ENCODE data around the gene SLC2A3. TPM values are rescaled to one million over a fixed set of nuclear protein-coding genes. Genes with fewer than 3 reads are reported as not detected.
"Not testable (repeated sequence)": the region's sequence is repeated elsewhere in the genome, so short reads cannot be mapped to it uniquely, and the experiment has no call there.

Gene SLC2A3
- total RNA-seq, 1 experiment from 2014 or later = 0.72 TPM

DNA sequence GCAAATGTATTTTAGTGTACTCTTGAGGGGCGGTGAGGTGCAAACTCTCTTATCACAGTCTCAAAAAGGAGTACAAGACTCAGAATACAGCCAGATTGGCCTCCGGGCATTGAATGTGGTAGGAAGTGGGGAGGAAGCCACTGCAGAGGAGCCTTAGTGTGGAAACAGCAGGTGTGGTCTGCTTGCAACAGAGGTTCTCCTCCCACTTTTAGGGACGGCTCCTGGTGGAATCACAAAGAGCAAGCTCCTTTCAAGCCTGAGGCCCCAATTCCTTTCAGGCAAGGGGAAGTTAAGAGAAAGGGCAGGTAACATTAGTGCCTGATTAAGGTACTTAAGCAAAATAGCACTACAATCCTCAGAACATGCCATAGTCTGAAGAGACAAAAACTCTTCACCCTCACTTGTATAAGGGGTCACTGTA lies 23.7 kb upstream of the SLC2A3 start:
- DNase-seq = no peak
- H3K27me3 ChIP-seq = no peaks in the 10 kb centered on the region
- H3K9me3 ChIP-seq = no peaks in the 10 kb centered on the region
- no peaks in the 10 kb centered on the region for H3K36me3 ChIP-seq
- no peak overlapping the region for H3K4me3 ChIP-seq

DNA sequence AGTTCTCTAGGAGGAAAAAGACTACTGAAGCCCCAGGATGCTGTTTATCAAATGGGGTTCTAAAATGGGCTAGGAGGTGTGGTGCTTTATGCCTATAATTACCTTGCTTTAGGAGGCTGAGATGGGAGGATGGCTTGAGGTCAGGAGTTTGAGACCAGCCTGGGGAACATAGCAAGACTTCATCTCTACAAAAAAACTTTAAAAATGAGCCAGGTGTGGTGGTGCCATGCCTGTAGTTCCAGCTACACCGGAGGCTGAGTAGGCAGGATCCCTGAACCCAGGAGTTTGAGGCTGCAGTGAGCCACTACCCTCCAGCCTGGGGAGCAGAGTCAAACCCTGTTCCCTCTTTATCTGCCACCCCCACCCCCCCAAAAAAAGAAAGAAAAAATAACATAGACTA lies 23.3 kb upstream of the SLC2A3 start:
- Histone ChIP-seq H3K4me3 (no peak overlapping the region), H3K9me3 (no peaks in the 10 kb centered on the region), H3K36me3 (no peaks in the 10 kb centered on the region), H3K27me3 (no peaks in the 10 kb centered on the region)
- no peak for DNase-seq

DNA sequence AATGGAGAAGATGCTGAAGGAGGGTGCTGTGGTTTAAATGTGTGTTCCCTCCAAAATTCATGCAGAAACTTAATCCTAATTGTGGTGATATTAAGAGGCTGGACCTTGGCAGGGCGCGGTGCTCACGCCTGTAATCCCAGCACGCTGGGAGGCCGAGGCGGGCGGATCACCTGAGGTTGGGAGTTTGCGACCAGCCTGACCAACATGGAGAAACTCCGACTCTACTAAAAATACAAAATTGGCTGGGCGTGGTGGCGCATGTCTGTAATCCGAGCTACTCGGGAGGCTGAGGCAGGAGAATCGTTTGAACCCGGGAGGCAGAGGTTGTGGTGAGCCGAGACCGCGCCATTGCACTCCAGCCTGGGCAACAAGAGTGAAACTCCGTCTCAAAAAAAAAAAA lies 18.9 kb upstream of the SLC2A3 start:
- not testable (repeated sequence) for H3K9me3 ChIP-seq, DNase-seq, H3K36me3 ChIP-seq, H3K4me3 ChIP-seq, H3K27me3 ChIP-seq

DNA sequence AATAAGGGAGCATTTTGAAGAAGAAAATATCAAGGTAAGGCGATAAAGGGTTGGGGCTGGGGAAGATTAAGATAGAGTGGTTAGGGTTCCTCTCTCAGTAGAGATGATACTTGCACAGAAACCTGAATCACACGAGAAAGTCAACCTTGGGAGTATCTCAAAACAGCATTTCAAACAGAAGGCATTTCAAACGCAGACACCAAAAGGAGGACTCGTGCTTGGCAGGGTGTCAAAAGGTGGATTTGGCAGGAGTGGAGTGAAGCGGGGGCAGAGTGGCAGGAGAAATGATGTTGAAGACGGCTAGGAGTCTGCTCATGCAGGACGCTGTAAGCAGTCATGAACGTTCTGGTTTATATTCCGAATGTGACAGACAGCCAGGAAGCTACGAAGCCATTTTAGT lies 18.4 kb upstream of the SLC2A3 start:
- H3K4me3 ChIP-seq, H3K27me3 ChIP-seq, DNase-seq, H3K9me3 ChIP-seq, H3K36me3 ChIP-seq: not testable (repeated sequence)

- DNase-seq, H3K36me3 ChIP-seq, H3K9me3 ChIP-seq, H3K27me3 ChIP-seq, H3K4me3 ChIP-seq: not testable (repeated sequence)
These were observed 17.9 kb upstream of the SLC2A3 start for GRCh38 chr12:7953912-7954311.

DNA sequence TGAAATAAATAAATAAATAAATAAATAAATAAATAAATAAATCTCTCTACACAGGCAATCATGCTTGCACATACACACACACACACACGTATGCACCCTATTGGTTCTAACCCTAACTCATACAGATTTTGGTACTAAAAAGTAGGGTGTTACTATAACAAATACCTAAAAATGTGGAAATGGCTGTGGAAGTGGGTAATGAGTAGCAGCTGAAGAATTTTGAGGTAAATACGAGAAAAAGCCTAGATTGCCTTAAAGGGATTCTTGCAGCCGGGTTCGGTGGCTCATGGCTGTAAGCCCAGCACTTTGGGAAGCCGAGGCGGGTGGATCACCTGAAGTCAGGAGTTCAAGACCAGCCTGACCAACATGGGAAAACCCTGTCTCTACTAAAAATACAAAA lies 15.7 kb upstream of the SLC2A3 start:
- Histone ChIP-seq H3K27me3 (no peaks in the 10 kb centered on the region), H3K9me3 (no peaks in the 10 kb centered on the region), H3K36me3 (no peaks in the 10 kb centered on the region), H3K4me3 (no peak overlapping the region)
- DNase-seq = no peak

GRCh38 chr12:7950230-7950943 lies 14.4 kb upstream of the SLC2A3 start:
- H3K27me3 ChIP-seq, H3K36me3 ChIP-seq, DNase-seq, H3K9me3 ChIP-seq, H3K4me3 ChIP-seq: not testable (repeated sequence)

DNA sequence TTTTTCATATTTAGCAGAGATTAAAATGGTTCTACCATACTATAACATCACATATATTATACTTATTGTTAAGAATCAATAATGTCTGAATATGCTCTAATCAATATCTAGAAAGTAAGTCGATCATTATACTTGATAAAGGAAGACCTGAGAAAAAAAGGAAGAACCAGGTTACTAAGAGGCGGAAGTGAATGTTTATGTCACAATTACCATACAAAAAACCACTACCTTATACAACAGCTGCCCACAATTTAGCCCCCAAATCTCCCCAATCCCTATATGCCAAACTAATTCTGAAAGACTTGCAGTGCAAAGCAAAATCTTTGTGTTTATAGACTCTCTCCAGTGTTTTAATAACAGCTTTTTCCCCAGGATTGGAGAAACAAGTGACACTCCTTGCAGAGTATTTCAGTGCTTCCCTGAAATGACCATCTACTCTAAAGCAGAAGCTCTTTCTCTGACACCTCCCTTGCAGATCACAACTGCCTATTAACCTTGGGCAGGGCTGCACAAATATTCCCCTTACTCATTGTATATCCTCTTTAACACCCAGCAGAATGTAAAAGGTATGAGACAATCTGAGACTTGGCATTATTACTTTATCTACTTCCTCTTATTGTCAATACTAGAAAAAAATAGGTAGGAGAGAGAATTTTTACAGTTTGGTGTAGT lies 12.7 kb upstream of the SLC2A3 start:
- H3K4me3 ChIP-seq = no peak overlapping the region
- DNase-seq = no peak

DNA sequence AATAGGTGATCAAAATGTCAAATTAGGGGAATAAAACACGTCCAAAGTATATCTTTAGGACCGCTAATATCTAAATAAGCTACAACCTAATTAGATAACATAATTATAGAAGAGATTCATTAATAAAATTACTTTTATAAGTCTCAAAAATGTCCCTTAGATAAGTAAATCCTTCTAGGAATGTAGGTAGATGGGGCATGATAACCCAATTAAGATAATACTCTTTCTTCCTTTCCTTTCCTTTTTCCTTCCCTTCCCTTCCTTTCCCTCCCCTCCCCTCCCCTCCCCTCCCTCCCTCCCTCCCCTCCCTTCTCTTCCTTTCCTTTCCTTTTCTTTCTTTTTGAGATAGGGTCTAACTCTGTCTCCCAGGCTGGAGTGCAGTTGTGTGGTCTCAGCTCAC lies 11.0 kb upstream of the SLC2A3 start:
- H3K4me3 ChIP-seq = no peak overlapping the region
- no peaks in the 10 kb centered on the region for H3K27me3 ChIP-seq
- H3K36me3 ChIP-seq = no peaks in the 10 kb centered on the region
- no peak for DNase-seq
- H3K9me3 ChIP-seq = no peaks in the 10 kb centered on the region

More for the DNA sequence above, 12.7 kb upstream of the SLC2A3 start:
- no peaks in the 10 kb centered on the region for H3K9me3 ChIP-seq
- no peaks in the 10 kb centered on the region for H3K36me3 ChIP-seq
- H3K27me3 ChIP-seq = no peaks in the 10 kb centered on the region

GRCh38 chr12:7944760-7945159 lies 8.8 kb upstream of the SLC2A3 start:
- H3K36me3 ChIP-seq, DNase-seq, H3K27me3 ChIP-seq, H3K4me3 ChIP-seq, H3K9me3 ChIP-seq: not testable (repeated sequence)

- H3K36me3 ChIP-seq = no peaks in the 10 kb centered on the region
- no peak overlapping the region for H3K4me3 ChIP-seq
- no peak for DNase-seq
- no peaks in the 10 kb centered on the region for H3K9me3 ChIP-seq
- H3K27me3 ChIP-seq = no peaks in the 10 kb centered on the region
These were observed 4.9 kb upstream of the SLC2A3 start for GRCh38 chr12:7940906-7941305.

DNA sequence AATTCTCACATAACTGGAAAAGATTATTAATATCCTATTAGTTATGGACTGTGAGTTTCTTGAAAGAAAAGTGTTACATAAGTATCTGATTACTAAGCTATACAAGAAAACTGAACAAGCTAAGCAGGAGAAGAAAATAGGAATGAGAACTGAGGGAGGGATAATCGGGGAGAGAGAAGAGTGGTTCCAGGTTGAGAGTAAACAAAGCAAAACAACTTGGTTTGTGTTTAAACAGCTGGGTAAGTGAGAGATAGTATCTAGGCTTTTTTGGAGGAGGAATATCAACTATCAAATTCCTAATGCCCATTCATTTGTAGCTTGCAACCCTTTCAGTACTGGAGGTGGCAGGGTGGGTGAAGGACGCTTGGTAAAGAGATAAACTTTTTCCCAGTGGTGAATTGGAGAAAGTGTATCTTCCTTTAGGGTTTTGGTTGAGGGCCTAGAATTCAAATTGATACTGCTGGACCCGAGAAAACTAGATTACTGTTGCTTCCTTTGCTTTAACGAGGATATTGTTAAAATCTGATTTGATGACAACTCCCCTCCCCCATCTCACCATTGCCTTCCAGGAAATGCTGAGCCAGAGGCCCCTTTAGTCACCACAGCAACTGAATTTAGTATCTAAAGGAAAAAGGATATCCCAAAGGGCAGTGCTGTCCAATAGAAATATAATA lies 2.0 kb upstream of the SLC2A3 start:
- no peak overlapping the region for H3K4me3 ChIP-seq
- H3K36me3 ChIP-seq = no peaks in the 10 kb centered on the region
- no peaks in the 10 kb centered on the region for H3K27me3 ChIP-seq
- no peaks in the 10 kb centered on the region for H3K9me3 ChIP-seq
- DNase-seq = no peak

DNA sequence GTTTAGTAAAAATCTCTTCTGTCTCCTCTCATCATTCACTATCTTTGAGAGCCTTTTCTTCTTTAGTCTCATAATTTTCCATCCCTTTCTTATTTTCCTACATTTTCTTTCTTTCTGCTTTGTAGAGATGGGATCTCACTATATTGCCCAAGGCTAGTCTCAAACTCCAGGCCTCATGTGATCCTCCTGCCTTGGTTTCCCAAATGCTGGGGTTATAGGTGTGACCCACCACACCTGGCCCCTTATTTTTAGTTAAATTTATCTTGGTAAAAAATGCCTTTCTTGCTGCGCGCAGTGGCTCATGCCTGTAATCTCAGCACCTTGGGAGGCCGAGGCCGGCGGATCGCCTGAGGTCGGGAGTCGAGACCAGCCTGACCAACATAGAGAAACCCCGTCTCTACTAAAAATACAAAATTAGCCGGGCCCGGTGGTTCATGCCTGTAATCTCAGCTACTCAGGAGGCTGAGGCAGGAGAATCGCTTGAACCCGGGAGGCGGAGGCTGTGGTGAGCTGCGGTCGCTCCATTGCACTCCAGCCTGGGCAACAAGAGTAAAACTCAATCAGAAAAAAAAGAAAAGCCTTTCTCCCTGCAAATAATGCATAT lies 996 bp downstream of the SLC2A3 start:
- Histone ChIP-seq H3K27me3 (no peaks in the 10 kb centered on the region), H3K36me3 (no peaks in the 10 kb centered on the region), H3K9me3 (no peaks in the 10 kb centered on the region), H3K4me3 (no peak overlapping the region)
- DNase-seq = no peak

DNA sequence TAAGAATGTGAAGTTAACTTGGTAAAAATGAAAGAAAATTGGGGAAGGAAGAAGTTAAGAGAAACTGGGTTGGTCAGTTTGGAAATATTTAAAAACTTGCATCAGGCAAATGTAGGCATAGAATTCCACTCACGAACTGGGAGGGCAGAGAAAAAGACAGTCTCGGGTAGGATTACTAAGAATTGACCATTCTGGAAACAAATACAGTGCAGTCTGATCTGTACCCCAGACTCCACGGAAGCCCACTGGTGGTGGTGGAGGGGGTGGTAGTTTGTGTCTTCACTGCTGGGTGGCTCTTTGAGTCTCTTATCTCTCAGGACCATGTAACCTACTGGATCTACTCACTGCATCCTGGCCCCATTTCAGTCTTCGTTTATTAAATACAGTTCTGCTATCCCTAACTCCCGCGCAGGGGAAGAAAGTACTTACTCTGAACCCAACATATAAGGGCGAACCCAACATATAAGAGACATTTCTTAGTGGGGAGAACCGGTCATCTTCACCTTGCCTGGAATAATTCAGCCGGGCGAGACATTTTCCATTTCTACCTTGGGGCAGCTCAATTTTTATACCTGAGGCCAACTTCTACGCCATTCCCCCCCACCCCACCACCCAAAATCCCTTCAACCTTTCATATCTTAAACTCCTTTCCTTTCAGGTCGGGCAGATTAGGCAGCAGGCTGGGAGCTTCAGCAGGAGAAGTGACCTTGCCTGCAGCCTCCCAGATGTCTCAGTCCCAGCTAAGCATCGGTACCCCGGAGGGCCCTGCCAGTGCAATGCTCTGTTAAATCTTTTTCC lies 1.7 kb downstream of the SLC2A3 start:
- Histone ChIP-seq H3K9me3 (no peaks in the 10 kb centered on the region), H3K36me3 (no peaks in the 10 kb centered on the region), H3K4me3 (no peak overlapping the region), H3K27me3 (no peaks in the 10 kb centered on the region)
- DNase-seq = no peak

GRCh38 chr12:7933255-7933726 lies 2.7 kb downstream of the SLC2A3 start:
- Histone ChIP-seq H3K9me3 (no peaks in the 10 kb centered on the region), H3K27me3 (no peaks in the 10 kb centered on the region), H3K36me3 (no peaks in the 10 kb centered on the region), H3K4me3 (peak overlapping the region; percentile 21)
- peak; percentile 79 for DNase-seq

DNA sequence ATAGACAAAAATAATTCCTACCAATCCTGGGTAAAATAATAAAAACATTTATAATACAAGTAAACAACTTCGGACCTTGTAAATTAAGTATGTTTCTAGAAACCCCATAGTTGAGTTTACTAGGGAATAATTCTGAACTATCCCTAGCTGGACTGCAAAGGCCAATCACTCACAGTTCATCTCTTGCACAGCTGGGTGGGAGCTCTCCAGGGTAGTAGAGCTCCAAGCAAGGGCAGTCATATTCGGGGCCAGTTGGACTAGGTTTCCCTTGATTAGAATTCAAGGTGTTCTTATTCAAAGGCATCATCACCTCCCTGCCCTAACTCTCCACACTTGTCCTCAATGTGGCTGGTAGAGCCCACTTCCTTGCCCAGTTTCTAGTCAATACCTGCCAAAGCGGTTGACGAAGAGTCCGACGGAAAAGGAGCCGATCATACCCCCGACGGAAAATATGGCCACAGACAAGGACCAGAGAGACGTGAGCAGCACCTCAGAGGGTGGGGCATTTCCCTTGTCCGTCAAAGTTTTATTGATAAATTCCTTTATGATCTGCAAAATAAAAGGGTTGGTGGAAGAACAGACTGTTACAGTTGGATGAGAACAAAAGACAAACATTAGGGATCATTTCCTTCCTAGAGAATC lies 3.3 kb downstream of the SLC2A3 start:
- not testable (repeated sequence) for H3K4me3 ChIP-seq, H3K9me3 ChIP-seq, H3K27me3 ChIP-seq

More for the DNA sequence above, 3.3 kb downstream of the SLC2A3 start:
- DNase-seq, H3K36me3 ChIP-seq: not testable (repeated sequence)

All from MG63 (cell line).